Umbilical cord (tissue), 2 donors: Measurements from ENCODE around the gene PRLH. TPM values are rescaled to one million over a fixed set of nuclear protein-coding genes. Genes with fewer than 3 reads are reported as not detected.

Source experiments
- DNase-seq: peaks from one replicate; pipeline ENCODE4 v3.0.0-alpha.2; 2015; ENCODE audit warnings: low spot score
- total RNA-seq: library from RNA; depleted of rRNA; stranded (reverse); fragments of >200 nt; gene quantifications from one replicate; pipeline ENCODE4 v1.2.3, GENCODE V29; 2014; ENCODE audit warnings: low replicate concordance; ENCODE audit not compliant: insufficient read depth

PRLH gene
- total RNA-seq, 1 donor from 2014 or later, result not detected

DNA sequence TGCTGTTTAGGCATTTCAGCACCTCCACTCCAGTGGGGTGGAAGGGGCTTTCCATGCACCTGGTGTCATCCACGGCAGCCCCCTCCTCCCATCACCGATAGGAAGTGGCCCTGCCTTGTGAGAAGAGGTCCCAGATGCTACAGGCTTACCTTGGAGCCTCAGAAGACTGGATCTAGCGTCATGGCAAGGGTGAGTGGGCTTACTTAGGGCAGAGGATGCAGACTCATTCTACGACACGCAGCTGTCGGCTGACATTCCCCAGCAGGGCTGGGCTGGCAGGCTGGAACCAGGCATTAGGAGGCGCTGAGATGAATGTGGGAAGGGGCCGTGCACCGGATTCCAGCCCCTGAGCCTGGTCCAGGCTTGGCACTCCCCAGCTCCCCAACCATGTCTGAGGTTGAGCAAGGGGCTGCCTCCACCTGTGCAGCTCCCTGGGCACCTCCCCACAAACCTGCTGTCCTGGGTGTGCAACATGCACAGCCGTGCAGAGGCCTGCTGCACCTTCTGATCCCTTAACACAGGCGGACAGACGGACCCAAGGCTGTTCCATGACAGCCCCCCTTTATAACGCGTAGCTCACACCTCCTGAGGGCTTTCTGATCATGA, 1.7 kb upstream of the PRLH start:
- no peak for DNase-seq

DNA sequence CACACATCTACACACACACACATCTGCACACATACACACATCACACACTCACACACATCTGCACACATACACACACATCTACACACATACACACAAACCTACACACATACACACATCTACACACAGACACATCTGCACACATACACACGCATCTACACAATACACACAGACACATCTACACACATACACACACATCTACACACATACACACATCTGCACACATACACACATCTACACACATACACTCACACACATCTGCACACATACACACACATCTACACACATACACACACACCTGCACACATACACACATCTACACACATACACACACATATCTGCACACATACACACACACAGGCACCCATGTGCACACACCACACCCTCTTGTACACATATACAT, 400 bp upstream of the PRLH start:
- DNase-seq, result no peak

DNA sequence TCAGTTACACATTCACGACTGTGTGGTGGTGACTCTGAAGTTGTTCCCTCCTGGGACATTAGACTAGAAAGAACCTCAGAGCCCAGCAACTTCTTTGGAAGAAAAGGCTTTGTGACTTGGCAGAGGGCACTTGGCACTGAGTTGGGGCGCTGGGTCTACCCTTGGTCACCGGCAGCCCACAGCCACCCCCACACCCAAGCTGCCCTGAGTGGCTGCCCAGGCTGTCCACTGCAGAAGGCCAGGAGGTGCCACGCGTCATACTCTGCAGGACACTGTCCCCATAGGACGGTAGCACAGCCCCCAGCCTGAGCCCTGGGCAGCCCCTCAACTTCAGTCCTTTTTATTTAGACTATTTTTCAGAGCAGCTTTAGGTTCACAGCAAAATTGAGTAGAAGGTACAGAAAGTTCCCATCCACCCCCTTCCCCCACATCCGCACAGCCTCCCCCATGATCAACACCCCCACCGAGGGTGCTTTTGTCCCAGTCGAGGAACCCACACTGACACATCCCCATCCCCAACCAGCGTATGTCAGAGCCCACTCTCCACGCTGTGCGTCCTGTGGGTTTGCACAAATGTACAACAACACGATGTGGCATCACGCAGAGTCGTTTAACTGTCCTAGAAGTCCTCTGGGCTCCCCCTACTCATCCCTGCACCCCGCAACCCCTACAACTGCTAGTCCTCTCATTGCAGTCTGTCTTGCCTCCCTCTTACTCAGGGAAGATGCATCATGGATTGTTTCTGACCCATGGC, 1.1 kb downstream of the PRLH start:
- DNase-seq, result no peak

DNA sequence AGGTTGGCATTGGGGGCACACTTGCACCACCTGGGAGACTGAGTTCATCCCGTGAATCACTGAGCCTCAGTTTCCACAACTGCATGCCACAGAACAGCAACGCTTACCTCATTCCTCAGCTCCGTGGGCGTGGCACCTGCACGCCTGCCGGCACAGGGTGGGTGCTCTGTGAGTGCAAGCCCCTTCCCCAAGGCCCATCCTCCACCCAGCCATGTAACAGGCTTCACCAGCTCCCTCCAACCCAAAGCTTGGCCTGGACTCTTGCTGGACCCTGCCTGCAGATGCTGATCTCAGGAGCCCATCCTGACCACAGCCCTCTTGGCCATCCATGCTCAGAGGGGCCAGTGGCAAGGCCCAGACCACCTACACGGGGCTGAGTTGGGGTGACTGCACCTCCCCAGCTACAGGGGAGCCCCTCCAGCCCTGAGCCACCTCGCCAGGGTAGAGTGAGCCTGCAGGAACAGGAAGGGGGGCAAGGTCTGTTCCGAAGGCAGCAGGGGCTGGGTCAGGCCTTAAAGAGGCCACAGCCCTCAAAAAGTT, 1.8 kb downstream of the PRLH start:
- DNase-seq, result no peak

DNA sequence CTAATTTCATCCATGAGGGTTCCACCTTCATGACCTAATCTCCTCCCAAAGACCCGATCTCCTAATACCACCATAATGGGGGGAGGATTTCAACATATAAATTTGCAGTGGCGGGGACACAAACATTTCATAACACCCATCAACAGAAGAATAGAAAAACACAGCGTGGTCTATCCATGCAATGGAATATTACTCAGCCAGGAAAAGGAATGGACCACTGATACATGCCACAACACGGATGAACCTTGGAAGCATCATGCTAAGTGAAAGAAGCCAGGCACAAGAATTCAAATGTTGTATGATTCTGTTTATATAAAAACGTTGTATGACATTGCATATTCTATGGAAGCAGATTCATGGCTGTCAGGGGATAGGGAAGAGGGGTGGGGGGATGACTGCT, 2.7 kb downstream of the PRLH start:
- no peak for DNase-seq

DNA sequence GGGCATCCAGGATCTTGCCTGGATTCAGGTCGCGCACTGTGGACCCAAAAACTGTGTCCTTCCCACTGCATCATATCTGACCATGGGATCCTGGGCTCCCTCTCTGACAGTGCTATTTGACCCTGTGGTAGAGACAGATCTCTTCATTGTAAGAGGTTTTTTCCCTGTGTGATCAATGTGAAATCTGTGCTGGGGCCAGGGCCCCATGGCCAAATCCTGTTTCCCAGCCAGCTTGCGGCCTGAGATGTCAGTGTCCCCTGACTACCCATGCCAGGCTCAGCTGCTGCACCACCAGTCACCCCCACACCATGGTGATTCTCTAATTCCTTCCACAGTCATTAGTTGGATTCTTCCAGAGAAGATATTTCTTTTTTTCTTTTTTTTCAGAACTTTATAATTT, 3.5 kb downstream of the PRLH start:
- DNase-seq, result no peak

DNA sequence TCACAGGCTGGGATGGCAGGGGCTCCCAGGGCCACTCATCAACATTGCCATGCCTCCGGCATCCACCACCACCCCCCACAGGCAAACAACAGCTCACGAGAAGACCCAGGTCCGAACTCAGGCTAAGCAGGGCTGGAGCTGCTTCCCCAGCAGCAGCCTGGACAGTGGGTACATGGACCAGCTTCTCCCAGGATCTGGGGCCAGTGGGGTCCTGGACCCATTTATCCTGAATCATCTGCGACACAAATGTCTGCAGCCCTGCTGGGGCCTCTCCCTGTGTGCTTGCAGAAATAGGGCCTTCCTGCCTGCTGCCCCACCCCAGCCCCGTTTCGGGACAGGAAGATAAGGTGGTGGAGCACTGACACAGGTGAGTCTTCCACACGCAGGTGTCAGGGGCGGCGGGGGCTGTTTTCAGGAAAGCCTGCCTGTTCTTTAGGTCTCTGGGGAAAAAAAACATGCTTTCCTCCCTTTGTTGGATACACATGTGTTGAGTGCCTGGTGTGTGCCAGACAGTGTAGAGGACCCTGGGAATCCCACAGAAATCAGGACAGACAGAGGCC, 4.5 kb downstream of the PRLH start:
- no peak for DNase-seq

DNA sequence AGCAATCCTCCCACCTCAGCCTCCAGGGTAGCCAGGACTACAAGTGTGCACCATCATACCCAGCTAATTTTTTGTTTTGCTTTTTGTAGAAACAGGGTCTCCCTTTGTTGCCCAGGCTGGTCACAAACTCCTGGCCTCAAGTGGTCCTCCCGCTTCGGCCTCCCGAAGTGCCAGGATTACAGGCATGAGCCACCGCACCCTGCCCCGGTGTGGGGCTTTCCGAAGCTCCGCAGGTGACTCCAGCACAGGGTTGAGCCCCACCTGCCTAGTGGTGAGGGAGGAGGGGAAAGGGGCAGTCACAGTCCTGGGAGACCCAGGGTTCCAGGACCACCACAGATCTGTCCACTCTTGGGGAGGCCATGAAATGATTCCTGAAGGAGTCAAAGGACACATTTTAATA, 5.2 kb downstream of the PRLH start:
- DNase-seq, result no peak

DNA sequence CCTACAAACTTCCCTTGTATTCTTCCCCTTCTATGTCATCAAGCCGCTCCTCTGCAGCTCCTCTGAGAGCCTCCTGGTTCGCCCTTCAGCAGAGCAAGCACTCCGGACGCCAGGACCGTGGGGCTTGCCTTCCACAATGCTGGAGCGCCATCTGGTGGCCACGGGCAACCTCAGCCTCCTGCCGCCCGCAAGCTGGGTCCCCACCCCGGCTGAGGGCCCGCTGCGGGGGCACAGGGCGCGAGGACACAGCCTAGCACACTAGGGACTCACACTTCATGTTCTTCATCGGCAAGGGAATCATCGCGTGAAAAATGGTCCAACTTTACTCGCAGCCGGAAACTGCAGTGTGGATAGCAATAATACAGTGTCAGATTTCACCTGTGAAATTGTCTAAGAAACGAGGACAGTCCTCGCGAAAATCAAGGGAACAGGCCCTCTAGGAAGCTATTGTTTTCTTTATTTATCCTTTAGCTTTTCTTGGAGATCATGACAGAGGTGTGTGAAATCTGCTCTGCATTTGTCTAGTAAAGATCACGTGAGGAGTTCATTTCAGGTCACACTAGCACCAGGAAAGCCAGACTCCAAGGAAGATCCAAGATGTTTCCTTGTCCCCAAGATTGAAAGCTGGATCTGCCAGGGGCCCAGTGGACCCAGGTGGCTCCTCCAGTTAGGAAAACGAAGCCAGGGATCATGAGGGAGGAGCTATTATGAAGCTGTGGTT, 5.8 kb downstream of the PRLH start:
- DNase-seq, result peak; percentile 92

DNA sequence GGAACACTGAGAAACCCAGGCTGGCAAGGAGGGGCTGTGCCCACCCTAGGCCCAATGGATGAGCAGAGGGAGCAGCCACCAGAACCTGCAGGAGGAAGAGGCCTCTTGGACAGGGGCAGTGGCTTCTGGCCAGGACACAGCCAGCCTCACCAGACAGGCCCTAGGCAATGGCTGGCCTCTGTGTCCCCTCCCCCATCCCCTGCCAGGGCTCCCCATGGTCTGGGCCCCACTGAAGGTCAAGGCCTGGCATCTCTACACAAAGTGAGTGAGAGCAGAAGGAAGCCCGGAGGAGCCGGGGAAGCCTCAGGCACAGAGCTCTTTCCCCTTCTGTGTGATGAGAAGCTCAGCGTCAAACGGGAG, 6.3 kb downstream of the PRLH start:
- DNase-seq, result no peak

DNA sequence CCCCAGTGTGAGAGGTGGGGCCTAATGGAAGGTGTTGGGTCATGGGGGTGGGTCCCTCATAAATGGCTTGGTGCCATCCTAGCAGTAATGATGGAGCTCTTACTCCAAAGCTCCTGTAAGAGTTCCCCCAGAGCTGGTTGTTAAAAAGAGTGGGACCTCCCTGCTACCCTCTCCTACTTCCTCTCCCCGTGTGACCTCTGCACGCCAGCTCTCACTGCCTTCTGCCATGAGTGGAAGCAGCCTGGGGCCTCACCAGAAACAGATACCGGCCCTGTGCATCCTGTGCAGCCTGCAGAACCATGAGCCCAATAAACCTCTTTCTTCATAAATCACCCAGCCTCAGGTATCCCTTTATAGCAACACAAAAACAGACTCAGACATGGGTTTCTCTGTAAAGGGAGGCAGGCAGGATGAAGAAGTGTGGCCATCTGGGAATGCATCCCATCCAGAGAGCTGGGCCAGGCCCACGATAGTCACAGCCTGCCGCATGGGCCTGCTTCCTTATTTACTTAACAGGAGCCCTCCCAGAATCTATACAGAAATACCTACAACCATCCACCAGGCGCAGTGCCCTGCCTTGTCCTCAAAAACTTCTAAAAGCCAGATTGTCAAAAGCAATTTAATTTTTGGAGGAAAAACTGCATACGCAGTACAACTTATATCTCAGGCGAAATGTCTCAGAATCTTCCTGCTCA, 7.5 kb downstream of the PRLH start:
- DNase-seq, result no peak

DNA sequence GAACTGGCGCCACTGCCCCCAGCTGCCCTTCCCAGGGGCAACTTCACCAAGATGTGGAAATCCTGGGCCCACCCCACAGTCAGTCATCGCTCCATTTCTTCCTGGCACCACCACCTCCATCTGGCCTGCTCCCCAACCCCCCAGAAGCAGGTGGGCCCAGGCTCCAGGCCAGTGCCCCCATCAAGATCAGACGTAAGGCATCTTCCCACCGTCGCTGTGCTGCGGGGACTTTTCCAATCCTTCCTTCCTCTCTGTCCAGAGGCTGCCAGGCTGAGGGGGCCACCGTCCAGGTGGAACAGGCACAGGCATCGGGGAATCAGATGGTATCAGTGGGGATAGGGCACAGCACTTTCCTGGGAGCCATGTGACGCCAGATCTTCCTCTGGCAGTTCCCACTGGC, 8.1 kb downstream of the PRLH start:
- no peak for DNase-seq

DNA sequence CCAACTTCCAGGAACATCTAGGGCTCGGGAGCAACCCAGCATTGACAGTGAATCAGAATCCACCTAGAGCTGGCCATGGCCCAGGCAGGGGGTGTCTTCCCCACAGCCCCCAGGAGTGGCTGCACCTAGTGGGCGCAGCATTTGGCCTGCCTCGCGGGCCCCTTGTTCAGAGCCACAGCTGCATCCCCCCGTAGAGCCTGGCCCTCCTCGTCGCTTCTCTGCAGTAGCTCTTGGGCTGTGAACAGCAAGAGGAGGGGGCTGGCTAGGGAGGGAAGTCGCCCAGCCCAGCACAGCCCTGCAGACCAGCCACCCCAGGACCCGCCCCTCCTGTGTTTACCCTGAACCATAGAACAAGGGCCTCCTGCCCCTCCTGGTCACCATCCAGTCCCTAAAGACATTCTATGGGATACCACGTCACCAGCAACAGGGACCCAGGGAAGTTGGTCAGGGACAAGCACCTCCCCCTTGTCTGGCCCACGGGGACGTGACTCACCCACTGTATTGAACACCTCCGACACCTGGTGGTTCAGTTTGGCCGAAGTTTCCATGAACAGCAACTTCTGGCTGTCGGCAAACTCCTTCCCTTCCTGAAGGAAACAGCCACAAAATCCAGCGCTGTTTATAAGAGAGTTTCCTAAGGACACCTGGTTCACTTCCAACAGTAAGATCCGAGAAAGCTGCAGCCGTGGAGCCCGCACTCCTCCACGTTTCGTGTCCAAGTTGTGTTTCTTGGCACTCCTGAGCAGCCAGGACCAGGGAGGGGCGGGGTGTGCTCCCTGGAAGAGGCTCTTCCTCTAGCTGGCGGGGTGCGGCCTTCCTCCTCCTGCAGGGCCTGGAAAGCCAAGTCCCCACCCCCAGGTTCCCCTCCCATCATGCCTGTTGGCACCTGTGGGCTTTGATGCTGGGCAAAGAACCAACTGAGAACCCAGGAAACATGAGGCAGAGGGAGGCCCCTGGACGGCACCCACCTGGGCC, 8.8 kb downstream of the PRLH start:
- no peak for DNase-seq

DNA sequence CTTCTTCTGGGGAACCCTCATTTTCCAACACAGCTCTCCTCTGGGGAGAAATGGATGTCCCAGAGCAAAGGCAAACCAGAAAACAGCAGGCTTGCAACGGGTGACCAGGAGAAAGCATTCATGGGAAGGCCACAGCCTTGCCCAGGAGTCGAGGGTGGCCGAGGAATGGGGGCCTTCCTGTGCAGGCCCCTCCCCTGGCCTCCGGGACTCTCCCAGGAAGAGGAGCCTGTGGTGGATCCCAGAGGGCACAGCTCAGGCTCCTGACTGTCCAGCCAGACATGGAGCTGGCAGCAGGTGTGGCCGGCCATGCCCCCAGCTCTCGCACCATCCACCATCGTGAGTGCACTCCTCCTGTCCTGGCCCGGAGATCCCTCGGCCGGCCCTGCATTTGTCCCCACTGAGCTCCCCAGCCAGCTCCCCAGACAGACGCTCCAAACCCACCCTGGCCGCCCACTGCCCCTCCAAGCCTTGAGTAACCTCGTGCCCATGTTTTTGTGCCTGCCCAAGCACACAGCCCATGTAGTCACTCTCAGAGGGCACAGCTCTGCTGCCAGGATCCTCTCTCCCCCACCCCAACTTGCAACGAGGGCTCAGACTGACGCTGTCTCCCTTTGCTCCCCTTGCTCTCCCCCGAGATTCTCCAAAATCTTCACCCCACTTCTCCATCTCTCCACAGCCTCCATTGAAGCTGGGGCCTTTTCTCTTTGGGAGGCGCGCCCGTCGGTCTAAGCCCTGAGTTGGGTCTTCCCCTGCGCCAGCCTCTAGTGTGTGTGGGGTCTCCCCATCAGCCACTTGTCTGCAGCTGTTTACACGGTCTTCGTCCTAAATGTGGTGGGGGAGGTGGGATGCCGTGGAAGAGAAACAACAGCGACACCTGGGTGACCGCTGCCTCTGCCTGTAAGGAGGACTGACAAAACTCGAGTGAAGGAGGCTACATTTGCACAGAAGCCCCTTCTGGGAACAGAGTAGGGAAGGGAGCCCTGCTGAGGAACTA, 9.8 kb downstream of the PRLH start:
- DNase-seq, result no peak

DNA sequence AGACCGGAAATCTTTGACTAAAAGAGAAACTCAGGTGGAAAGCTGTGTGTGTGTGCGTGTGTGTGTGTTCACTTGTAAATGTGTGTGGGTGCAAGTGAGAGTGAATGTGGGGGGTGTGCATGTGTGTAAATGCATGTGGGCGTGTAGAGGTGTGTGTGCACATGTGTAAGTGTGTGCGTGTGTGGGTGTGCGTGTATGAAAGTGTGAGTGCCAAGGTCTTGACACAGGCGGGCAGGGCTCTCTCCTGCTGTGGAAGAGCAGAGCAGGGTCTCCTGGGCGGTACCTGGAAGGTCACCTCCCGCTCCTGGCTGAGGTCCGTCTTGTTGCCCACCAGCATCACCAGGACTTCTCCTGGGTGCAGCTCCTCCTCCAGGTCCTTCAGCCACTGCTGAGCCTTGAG, 10.6 kb downstream of the PRLH start:
- no peak for DNase-seq

DNA sequence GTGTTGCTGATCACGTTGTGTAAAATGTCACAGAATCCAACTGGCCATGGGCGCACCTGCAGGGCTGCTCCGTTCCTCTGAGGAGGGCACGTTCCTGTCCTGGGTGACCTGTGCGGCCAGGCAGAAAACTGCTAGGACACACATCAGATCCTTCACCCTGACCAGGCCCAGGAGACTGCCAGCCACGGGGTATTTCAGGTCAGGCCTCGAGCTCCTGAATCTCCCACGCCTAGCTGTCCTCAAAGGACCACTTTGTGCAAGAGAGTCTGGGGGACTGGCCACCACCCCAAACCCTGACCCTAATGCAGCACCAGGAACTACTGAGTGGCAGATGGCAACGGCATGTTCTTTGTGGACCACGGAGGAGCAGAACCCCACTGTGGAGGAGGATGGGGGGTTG, 11.1 kb downstream of the PRLH start:
- no peak for DNase-seq

DNA sequence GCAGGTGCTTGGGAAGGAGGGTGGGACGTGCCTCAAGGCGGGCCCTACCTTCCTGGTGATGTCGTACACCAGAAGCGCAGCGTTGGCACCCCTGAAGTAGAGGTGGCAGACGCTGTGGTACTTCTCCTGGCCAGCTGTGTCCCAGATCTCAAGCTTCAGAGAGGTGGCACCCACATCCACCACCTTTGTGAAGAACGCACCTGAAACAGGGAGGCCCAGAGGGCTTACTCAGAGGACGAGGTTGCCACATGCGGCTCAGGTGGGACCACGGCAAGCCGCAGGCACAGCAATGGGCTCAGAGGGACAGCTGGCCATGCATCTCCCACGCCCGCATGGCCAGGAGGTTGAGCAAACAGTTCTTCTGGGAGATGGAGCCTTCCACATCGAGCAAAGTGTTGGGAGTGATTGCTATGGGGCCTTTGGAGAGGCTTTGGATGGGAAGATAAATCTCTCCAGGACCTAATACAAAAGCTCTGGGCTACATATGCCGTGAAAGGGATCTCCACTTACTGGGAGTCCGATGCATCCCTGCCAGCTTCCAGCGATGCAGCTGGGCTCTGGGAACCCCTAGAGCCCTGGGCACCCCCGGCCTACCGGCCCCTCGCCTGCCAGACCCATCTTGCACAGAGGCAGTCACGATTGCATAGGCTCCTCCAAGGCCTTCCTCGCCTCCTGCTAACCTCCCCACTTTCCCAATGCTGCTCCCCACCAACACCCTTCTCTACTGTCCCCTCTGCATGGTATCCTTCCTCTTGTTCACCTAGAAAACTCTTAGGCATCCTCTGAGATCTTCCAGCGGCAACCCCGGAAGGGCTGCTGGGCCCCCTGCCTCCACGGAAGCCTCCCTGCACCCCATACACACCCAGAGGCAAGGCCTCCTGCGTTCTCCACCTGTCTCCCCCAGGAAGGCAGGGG, 11.8 kb downstream of the PRLH start:
- no peak for DNase-seq

DNA sequence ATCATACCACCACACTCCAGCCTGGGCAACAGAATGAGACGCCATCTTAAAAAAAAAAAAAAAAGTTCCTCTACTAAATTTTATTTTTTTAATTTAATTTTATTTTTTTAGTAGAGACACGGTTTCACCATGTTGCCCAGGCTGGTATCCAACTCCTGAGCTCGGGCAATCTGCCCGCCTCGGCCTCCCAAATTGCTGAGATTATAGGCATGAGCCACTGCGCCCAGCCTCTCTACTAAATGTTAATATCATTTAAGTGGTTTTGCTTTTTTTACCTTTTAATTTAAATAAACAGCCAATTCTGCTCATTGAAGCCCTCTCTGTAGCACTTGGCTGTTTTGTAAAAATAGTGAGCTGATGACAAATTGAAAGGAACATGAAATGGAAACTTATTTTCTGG, 15.0 kb downstream of the PRLH start:
- DNase-seq, result no peak
